Peyer's patch (tissue), 4 donors: ENCODE data around the gene CCN6.

Experiments used
- POLR2A ChIP-seq, 2 donors: fragments of 450-650 bp; IDR thresholded peaks; one replicate each; pipeline ENCODE4 v1.5.1; 2017; ENCODE audit warnings: antibody characterized with exemption in 2 of 2, mild to moderate bottlenecking in 2 of 2, moderate library complexity in 2 of 2
- TF ChIP-seq, protein P1 (sequence below), 6 experiments: fragments of 450-650 bp in 4 of 6; fragments of 200-600 bp in 2 of 6; sonication (generic) in 1 of 6; IDR thresholded peaks; one replicate each; pipeline ENCODE4 v1.5.1; 2017 to 2019; ENCODE audit warnings: antibody characterized with exemption in 6 of 6, mild to moderate bottlenecking in 3 of 6, moderate library complexity in 1 of 6

DNA sequence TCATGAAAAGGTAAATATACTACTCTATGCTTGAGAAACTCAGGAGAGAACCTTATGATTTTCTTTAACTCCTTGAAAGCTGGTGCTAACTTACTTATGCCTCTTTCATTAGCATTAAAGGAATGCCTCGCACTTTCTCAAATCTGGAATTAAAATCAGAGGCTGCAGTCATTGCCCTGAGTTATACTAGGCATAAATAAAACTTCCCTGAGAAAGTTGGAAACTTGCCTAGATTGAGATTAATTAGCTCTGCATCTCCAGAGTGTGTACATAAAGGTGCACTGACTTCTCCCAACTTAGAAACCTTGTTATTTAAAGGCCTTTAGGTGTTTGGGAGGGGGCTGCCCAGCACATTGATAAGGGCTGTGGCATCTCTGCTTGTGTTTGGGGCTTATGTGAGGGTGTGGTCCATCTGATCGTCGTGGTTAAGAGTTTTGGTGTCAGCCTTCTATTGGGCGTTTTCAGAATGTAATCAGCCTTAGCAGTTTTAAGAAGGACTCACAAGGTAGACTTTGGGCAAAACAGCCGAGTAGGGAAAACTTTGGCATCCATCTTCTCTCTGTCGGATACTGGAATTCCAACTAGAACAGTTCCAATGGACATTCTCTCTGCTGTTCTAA is 32.1 kb upstream of the CCN6 start:
- no peak for TF ChIP-seq POLR2A (IDR thresholded peaks at IDR 0.05)
- TF ChIP-seq, protein P1, sequence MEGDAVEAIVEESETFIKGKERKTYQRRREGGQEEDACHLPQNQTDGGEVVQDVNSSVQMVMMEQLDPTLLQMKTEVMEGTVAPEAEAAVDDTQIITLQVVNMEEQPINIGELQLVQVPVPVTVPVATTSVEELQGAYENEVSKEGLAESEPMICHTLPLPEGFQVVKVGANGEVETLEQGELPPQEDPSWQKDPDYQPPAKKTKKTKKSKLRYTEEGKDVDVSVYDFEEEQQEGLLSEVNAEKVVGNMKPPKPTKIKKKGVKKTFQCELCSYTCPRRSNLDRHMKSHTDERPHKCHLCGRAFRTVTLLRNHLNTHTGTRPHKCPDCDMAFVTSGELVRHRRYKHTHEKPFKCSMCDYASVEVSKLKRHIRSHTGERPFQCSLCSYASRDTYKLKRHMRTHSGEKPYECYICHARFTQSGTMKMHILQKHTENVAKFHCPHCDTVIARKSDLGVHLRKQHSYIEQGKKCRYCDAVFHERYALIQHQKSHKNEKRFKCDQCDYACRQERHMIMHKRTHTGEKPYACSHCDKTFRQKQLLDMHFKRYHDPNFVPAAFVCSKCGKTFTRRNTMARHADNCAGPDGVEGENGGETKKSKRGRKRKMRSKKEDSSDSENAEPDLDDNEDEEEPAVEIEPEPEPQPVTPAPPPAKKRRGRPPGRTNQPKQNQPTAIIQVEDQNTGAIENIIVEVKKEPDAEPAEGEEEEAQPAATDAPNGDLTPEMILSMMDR (IDR thresholded peaks at IDR 0.05) = no peak
